HG02763 (cell line): ENCODE data around the gene LSS.
"Not testable (repeated sequence)": the region's sequence is repeated elsewhere in the genome, so short reads cannot be mapped to it uniquely, and the experiment has no call there.

ENCODE experiments used
- ATAC-seq: cut with Tn5 transposase; IDR thresholded peaks from one replicate; pipeline ENCODE4 v1.9.1; 2021; ENCODE audit warnings: mild to moderate bottlenecking, moderate library complexity; ENCODE audit not compliant: unreplicated experiment

The LSS gene

GRCh38 chr21:46246345-46246744, 17.8 kb upstream of the LSS start:
- ATAC-seq = no peak

- ATAC-seq = no peak
Observed at GRCh38 chr21:46245213-46245915, 16.8 kb upstream of the LSS start.

- ATAC-seq = no peak
Observed at GRCh38 chr21:46244602-46245001, 16.0 kb upstream of the LSS start.

- ATAC-seq = no peak
Observed at GRCh38 chr21:46243960-46244361, 15.4 kb upstream of the LSS start.

GRCh38 chr21:46243325-46243724, 14.8 kb upstream of the LSS start:
- ATAC-seq = no peak

GRCh38 chr21:46241577-46241976, 13.0 kb upstream of the LSS start:
- not testable (repeated sequence) for ATAC-seq

GRCh38 chr21:46239817-46240325, 11.3 kb upstream of the LSS start:
- no peak for ATAC-seq

- no peak for ATAC-seq
Observed at GRCh38 chr21:46237474-46237873, 8.9 kb upstream of the LSS start.

- ATAC-seq = no peak
Observed at GRCh38 chr21:46234436-46234950, 5.9 kb upstream of the LSS start.

GRCh38 chr21:46229923-46230260, 1.3 kb upstream of the LSS start:
- no peak for ATAC-seq

GRCh38 chr21:46229133-46229922, 754 bp upstream of the LSS start:
- peak; percentile 32 for ATAC-seq

GRCh38 chr21:46227811-46228344, 696 bp downstream of the LSS start:
- no peak for ATAC-seq

GRCh38 chr21:46226920-46227599, 1.5 kb downstream of the LSS start:
- no peak for ATAC-seq

- no peak for ATAC-seq
Observed at GRCh38 chr21:46226146-46226545, 2.4 kb downstream of the LSS start.

GRCh38 chr21:46223661-46224060, 4.9 kb downstream of the LSS start:
- ATAC-seq = not testable (repeated sequence)

GRCh38 chr21:46223217-46223616, 5.4 kb downstream of the LSS start:
- ATAC-seq = no peak

- no peak for ATAC-seq
Observed at GRCh38 chr21:46222436-46223116, 6.0 kb downstream of the LSS start.

GRCh38 chr21:46221664-46222435, 6.7 kb downstream of the LSS start:
- no peak for ATAC-seq

GRCh38 chr21:46220847-46221246, 7.7 kb downstream of the LSS start:
- no peak for ATAC-seq

GRCh38 chr21:46220275-46220810, 8.2 kb downstream of the LSS start:
- no peak for ATAC-seq
